Neural progenitor cell (in vitro differentiated cells): ENCODE results near the gene ARID3A. TPM values are rescaled to one million over a fixed set of nuclear protein-coding genes. Genes with fewer than 3 reads are reported as not detected.

Experiments used
- DNase-seq: peaks from one replicate; pipeline ENCODE4 v3.0.0-alpha.2; 2016; ENCODE audit warnings: low spot score
- H2AFZ ChIP-seq: fragments of 200-600 bp; sonication (generic); replicated peaks from 2 replicates; pipeline ENCODE4 v1.6.1; 2016; ENCODE audit warnings: antibody characterized with exemption
- H3F3A ChIP-seq: fragments of 200-600 bp; sonication (generic); 2 replicates; pipeline ENCODE4 v1.6.1; 2016; ENCODE audit warnings: antibody characterized with exemption, low read depth
- H3K27ac ChIP-seq: fragments of 200-600 bp; sonication (generic); 2 replicates; pipeline ENCODE4 v1.5.1; 2016; ENCODE audit warnings: mild to moderate bottlenecking
- H3K27me3 ChIP-seq: fragments of 200-600 bp; sonication (generic); 2 replicates; pipeline ENCODE4 v1.6.1; 2016; ENCODE audit warnings: mild to moderate bottlenecking, moderate library complexity
- H3K36me3 ChIP-seq: fragments of 200-600 bp; sonication (generic); 2 replicates; pipeline ENCODE4 v1.5.1; 2016
- H3K4me1 ChIP-seq: fragments of 200-600 bp; sonication (generic); 2 replicates; pipeline ENCODE4 v1.6.1; 2016; ENCODE audit warnings: mixed run types
- H3K4me2 ChIP-seq: fragments of 200-600 bp; sonication (generic); 2 replicates; pipeline ENCODE4 v1.6.1; 2016
- H3K4me3 ChIP-seq: fragments of 200-600 bp; sonication (generic); 2 replicates; pipeline ENCODE4 v1.5.1; 2016
- H3K79me2 ChIP-seq: fragments of 200-600 bp; sonication (generic); 2 replicates; pipeline ENCODE4 v1.6.1; 2016; ENCODE audit warnings: low read depth
- H3K9ac ChIP-seq: fragments of 200-600 bp; sonication (generic); 2 replicates; pipeline ENCODE4 v1.6.1; 2016
- H3K9me3 ChIP-seq: fragments of 200-600 bp; sonication (generic); 2 replicates; pipeline ENCODE4 v1.5.1; 2016; ENCODE audit warnings: low read depth
- H4K20me1 ChIP-seq: fragments of 200-600 bp; sonication (generic); 2 replicates; pipeline ENCODE4 v1.6.1; 2016; ENCODE audit warnings: low read depth
- H3K27ac Mint-ChIP-seq: 3 replicates; pipeline ENCODE4 v1.8.0; 2021; ENCODE audit warnings: mixed read lengths
- H3K27me3 Mint-ChIP-seq: 2 replicates; pipeline ENCODE4 v1.8.0; 2022; ENCODE audit warnings: low read depth, mild to moderate bottlenecking, inconsistent platforms, moderate library complexity, mixed read lengths; ENCODE audit not compliant: insufficient read depth
- H3K36me3 Mint-ChIP-seq: 3 replicates; pipeline ENCODE4 v1.8.0; 2021; ENCODE audit warnings: mixed read lengths
- H3K4me1 Mint-ChIP-seq: 3 replicates; pipeline ENCODE4 v1.8.0; 2021; ENCODE audit warnings: mixed read lengths
- H3K4me3 Mint-ChIP-seq: 3 replicates; pipeline ENCODE4 v1.8.0; 2021; ENCODE audit warnings: mild to moderate bottlenecking, moderate library complexity, mixed read lengths
- H3K9me3 Mint-ChIP-seq: 3 replicates; pipeline ENCODE4 v1.8.0; 2020; ENCODE audit warnings: mixed read lengths
- EZH2 ChIP-seq: fragments of 200-600 bp; sonication (generic); IDR thresholded peaks from 2 replicates; pipeline ENCODE4 v1.6.1; 2017; ENCODE audit warnings: antibody characterized with exemption, mild to moderate bottlenecking, moderate library complexity
- EZH2phosphoT487 ChIP-seq: fragments of 200-600 bp; sonication (generic); IDR thresholded peaks from 2 replicates; pipeline ENCODE4 v1.6.1; 2017; ENCODE audit warnings: antibody characterized with exemption
- total RNA-seq: library from RNA; depleted of rRNA; stranded (reverse); fragments of >200 nt; gene quantifications from 2 replicates; pipeline ENCODE4 v1.2.3, GENCODE V29; 2015; ENCODE audit warnings: low replicate concordance
- TF ChIP-seq, protein P1 (sequence below): fragments of 200-600 bp; sonication (generic); IDR thresholded peaks from 2 replicates; pipeline ENCODE4 v1.5.1; 2017; ENCODE audit warnings: antibody characterized with exemption, mild to moderate bottlenecking

ARID3A gene
- total RNA-seq, 1 donor from 2014 or later, result 25.5 TPM

DNA sequence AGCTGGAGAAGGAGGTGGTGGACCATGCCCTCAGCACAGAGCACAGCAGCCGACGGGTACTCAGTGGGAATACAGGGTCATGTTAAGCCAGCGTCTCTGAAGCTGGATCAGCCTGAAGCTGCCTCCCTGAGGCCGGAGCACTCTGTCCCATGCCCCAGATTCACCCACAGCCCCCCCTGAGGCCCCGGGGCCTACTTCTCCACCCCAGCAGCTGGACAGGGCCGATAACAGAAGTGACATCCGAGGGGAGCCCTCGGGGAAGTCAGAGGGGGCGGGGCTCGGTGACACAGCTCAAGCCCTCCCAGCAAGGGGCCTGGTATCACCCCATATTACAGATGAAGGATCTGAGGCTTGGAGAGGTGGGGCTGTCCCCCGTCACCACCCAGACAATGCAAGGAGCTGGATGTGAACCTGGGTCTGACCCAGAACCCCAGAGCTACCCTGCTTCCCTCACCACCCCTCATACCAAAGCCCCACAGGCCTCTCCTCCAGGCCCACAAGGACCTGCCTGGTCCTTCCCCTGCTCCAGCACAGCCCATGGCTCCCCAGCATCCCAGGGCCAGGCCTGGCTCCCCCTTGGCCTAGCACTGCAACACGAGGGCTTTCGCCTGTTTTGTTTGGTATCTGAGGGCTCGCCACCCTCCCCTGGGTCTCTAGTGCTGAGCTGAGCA is 18.5 kb upstream of the ARID3A start:
- Mint-ChIP-seq H3K4me1 (peaks cover 12% of the 10 kb centered on the region), H3K36me3 (no peaks in the 10 kb centered on the region), H3K9me3 (no peaks in the 10 kb centered on the region), H3K4me3 (peak overlapping the region; percentile 41), H3K27ac (no peak overlapping the region), H3K27me3 (peaks cover 7% of the 10 kb centered on the region)
- Histone ChIP-seq H3K4me1 (peaks cover 10% of the 10 kb centered on the region), H3K27me3 (no peaks in the 10 kb centered on the region), H4K20me1 (peaks cover 85% of the 10 kb centered on the region), H3K4me3 (no peak overlapping the region), H3K9me3 (no peaks in the 10 kb centered on the region), H3K27ac (no peak overlapping the region), H2AFZ (no peak overlapping the region), H3K9ac (no peak overlapping the region), H3K4me2 (no peak overlapping the region), H3K36me3 (no peaks in the 10 kb centered on the region), H3K79me2 (peaks cover 75% of the 10 kb centered on the region), H3F3A (peaks cover 36% of the 10 kb centered on the region)
- TF ChIP-seq EZH2 (no peak), EZH2phosphoT487 (no peak)
- TF ChIP-seq, protein P1, sequence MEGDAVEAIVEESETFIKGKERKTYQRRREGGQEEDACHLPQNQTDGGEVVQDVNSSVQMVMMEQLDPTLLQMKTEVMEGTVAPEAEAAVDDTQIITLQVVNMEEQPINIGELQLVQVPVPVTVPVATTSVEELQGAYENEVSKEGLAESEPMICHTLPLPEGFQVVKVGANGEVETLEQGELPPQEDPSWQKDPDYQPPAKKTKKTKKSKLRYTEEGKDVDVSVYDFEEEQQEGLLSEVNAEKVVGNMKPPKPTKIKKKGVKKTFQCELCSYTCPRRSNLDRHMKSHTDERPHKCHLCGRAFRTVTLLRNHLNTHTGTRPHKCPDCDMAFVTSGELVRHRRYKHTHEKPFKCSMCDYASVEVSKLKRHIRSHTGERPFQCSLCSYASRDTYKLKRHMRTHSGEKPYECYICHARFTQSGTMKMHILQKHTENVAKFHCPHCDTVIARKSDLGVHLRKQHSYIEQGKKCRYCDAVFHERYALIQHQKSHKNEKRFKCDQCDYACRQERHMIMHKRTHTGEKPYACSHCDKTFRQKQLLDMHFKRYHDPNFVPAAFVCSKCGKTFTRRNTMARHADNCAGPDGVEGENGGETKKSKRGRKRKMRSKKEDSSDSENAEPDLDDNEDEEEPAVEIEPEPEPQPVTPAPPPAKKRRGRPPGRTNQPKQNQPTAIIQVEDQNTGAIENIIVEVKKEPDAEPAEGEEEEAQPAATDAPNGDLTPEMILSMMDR, result no peak
- DNase-seq, result no peak

DNA sequence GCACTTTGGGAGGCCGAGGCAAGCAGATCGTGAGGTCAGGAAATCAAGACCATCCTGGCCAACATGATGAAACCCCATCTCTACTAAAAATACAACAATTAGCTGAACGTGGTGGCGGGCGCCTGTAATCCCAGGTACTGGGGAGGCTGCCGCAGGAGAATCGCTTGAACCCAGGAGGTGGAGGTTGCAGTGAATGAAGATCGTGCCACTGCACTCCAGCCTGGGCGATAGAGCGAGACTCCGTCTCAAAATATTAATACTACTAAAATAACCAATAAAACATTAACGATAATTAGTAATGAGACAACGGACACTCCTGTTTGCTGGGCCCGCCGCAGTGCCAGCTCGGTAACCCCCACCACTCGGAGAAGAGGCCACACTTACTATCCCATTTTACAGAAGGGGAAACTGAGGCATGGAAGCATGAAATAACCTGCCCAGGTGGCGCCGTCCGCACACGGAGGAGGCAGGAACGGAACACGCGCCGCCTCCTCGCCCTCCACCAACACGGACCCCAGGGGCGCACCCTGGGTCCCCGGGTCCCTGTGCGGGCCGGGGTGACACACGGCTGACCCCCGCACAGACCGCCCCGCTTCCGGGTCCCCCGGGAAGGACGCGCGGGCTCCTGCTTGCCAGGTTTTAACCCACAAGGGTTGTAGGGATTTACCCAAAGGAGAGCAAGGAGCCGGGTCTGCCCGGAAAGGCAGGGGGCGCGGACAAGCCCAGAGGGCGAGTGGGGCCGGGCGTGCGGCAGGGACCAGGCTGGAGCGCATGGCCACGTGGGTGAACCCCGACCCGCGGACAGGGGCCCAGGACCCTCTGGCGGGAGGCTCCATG is 14.4 kb upstream of the ARID3A start:
- Mint-ChIP-seq H3K4me1 (no peaks in the 10 kb centered on the region), H3K27me3 (peaks cover 6% of the 10 kb centered on the region), H3K27ac (no peak overlapping the region), H3K9me3 (no peaks in the 10 kb centered on the region), H3K36me3 (no peaks in the 10 kb centered on the region), H3K4me3 (peak overlapping the region; percentile 88)
- no peak for TF ChIP-seq EZH2phosphoT487
- no peak for TF ChIP-seq EZH2
- TF ChIP-seq, protein P1, result no peak
- Histone ChIP-seq H2AFZ (no peak overlapping the region), H3K27ac (no peak overlapping the region), H3K9me3 (no peaks in the 10 kb centered on the region), H3K36me3 (no peaks in the 10 kb centered on the region), H3K4me2 (peak overlapping the region; percentile 38), H4K20me1 (peaks cover 49% of the 10 kb centered on the region), H3K4me3 (no peak overlapping the region), H3F3A (peaks cover 30% of the 10 kb centered on the region), H3K79me2 (peaks cover 58% of the 10 kb centered on the region), H3K4me1 (peaks cover 4% of the 10 kb centered on the region), H3K9ac (no peak overlapping the region), H3K27me3 (peaks cover 29% of the 10 kb centered on the region)
- DNase-seq, result no peak

DNA sequence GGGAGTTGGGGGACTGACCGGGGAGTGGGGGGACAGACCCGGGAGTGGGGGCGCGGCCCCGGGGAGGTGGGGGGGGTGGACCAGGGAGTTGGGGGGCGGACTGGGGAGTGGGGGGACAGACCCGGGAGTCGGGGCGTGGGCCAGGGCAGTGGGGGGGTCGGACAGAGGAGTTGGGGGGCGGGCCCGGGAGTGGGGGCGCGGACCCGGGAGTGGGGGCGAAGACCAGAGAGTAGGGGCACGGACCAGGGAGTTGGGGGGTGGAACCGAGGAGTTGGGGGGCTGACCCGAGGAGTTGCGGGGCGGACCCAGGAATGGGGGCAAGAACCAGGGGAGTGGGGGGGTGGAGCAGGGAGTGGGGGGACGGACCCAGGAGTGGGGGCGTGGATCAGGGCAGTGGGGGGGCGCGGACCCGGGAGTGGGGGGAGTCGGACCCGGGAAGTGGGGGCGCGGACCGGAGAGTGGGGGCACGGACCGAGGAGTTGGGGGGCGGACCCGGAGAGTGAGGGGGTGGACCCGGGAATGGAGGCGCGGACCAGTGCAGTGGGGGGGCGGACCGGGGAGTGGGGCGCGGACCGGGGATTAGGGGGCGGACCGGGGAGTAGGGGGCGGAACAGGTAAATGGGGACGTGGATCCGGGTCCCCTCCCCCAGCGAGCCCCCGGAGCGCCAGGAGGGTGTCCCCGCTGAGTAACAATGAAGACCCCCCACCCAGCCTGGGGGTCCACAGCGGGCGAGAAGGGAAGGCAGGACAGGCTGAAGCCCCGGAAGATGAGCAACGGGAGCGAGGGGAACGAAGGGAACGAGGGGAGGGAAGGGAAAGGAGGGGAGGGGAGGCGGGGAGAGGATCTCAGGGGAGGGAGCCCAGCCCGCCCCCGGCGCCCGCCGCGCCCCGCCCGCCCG is 13.4 kb upstream of the ARID3A start:
- no peak for DNase-seq
- peaks cover 39% of the 10 kb centered on the region for H3K27me3 ChIP-seq
- no peaks in the 10 kb centered on the region for H3K36me3 Mint-ChIP-seq
- peak overlapping the region; percentile 96 for H3K4me2 ChIP-seq
- no peak overlapping the region for H3K27ac ChIP-seq
- H3K27ac Mint-ChIP-seq, result no peak overlapping the region
- H3K27me3 Mint-ChIP-seq, result peaks cover 9% of the 10 kb centered on the region
- H4K20me1 ChIP-seq, result peaks cover 40% of the 10 kb centered on the region
- peaks cover 49% of the 10 kb centered on the region for H3K79me2 ChIP-seq
- H3K9ac ChIP-seq, result peak overlapping the region; percentile 73
- peaks cover 4% of the 10 kb centered on the region for H3K4me1 ChIP-seq
- no peaks in the 10 kb centered on the region for H3K9me3 ChIP-seq
- peaks cover 38% of the 10 kb centered on the region for H3F3A ChIP-seq
- peak overlapping the region; percentile 84 for H3K4me3 Mint-ChIP-seq
- no peak overlapping the region for H2AFZ ChIP-seq
- H3K36me3 ChIP-seq, result no peaks in the 10 kb centered on the region
- H3K9me3 Mint-ChIP-seq, result no peaks in the 10 kb centered on the region
- H3K4me1 Mint-ChIP-seq, result no peaks in the 10 kb centered on the region
- peak overlapping the region; percentile 88 for H3K4me3 ChIP-seq
- no peak for TF ChIP-seq EZH2
- TF ChIP-seq EZH2phosphoT487, result no peak
- TF ChIP-seq, protein P1, result no peak
